C4-2B (cell line): ENCODE data around the gene CNGA2.

Experiments used
- ZFX ChIP-seq: fragments of 450-650 bp; IDR thresholded peaks from 2 replicates; pipeline ENCODE4 v1.6.1; 2017
- TF ChIP-seq, protein P1 (sequence below): fragments of 450-650 bp; conservative IDR thresholded peaks from 2 replicates; pipeline ENCODE4 v1.5.1; 2017; ENCODE audit warnings: mild to moderate bottlenecking

DNA sequence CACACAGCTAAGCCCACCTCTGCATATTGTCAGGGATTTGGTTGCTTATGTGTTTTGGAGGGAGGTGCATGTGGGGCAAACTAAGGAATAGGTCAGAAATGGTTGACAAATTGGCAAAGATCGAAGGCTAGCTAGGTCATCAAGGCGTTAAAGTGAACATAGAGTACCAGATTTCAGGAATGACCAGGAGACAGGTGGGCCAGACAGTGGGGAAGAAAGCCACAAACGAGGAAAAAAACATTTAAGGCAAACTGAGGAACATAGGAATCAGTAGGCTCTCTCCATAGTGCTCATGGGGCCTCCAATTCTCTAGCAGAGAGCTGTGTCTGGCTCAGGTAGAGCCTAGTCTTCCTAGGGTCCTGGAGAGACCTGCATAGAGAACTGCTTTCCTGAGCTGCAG is 57.4 kb downstream of the CNGA2 start:
- TF ChIP-seq, protein P1, sequence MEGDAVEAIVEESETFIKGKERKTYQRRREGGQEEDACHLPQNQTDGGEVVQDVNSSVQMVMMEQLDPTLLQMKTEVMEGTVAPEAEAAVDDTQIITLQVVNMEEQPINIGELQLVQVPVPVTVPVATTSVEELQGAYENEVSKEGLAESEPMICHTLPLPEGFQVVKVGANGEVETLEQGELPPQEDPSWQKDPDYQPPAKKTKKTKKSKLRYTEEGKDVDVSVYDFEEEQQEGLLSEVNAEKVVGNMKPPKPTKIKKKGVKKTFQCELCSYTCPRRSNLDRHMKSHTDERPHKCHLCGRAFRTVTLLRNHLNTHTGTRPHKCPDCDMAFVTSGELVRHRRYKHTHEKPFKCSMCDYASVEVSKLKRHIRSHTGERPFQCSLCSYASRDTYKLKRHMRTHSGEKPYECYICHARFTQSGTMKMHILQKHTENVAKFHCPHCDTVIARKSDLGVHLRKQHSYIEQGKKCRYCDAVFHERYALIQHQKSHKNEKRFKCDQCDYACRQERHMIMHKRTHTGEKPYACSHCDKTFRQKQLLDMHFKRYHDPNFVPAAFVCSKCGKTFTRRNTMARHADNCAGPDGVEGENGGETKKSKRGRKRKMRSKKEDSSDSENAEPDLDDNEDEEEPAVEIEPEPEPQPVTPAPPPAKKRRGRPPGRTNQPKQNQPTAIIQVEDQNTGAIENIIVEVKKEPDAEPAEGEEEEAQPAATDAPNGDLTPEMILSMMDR, result no peak
- no peak for TF ChIP-seq ZFX
